WTC11 (cell line): ENCODE measurements around the gene ZGRF1. TPM values are rescaled to one million over a fixed set of nuclear protein-coding genes. Genes with fewer than 3 reads are reported as not detected.

Experiments
- ATAC-seq: fragments of 200-7000 bp; cut with Tn5 transposase; 2 replicates; pipeline ENCODE4 v1.10.0; 2021; ENCODE audit warnings: mild to moderate bottlenecking, moderate library complexity
- CTCF ChIA-PET: fragments of 300-600 bp; sonication (Branson Sonifier 250); formaldehyde crosslinking; loops from one replicate; lab custom pipeline; 2021; ENCODE audit warnings: antibody characterized with exemption; lab: Charles Lee
- POLR2A ChIA-PET: fragments of 350-600 bp; sonication (Branson Sonifier 250); formaldehyde crosslinking; loops from one replicate; lab custom pipeline; 2021; ENCODE audit warnings: antibody characterized with exemption; lab: Charles Lee
- DNase-seq: peaks from one replicate; pipeline ENCODE4 v3.0.0; 2021; ENCODE audit warnings: low spot score
- H3K27ac Mint-ChIP-seq: 2 replicates; pipeline ENCODE4 v1.8.0; 2021; ENCODE audit warnings: mixed read lengths
- H3K27me3 Mint-ChIP-seq: 2 replicates; pipeline ENCODE4 v1.8.0; 2021; ENCODE audit warnings: low read depth, mild to moderate bottlenecking, moderate library complexity, mixed read lengths
- H3K36me3 Mint-ChIP-seq: 2 replicates; pipeline ENCODE4 v1.8.0; 2021; ENCODE audit warnings: mixed read lengths
- H3K4me1 Mint-ChIP-seq: 2 replicates; pipeline ENCODE4 v1.8.0; 2022; ENCODE audit warnings: mixed read lengths
- H3K4me3 Mint-ChIP-seq: 2 replicates; pipeline ENCODE4 v1.8.0; 2021; ENCODE audit warnings: mild to moderate bottlenecking, moderate library complexity, mixed read lengths
- H3K9me3 Mint-ChIP-seq: 2 replicates; pipeline ENCODE4 v1.8.0; 2021; ENCODE audit warnings: mixed read lengths
- ELF4 ChIP-seq: sonication (generic); formaldehyde crosslinking; IDR thresholded peaks from 2 replicates; pipeline ENCODE4 v1.8.1; 2022; ENCODE audit warnings: low read depth, mild to moderate bottlenecking, moderate library complexity, missing genetic modification reagents
- EMX1 ChIP-seq: fragments of 250-450 bp; sonication (Bioruptor Pico); IDR thresholded peaks from 2 replicates; pipeline ENCODE4 v1.8.0; 2021; ENCODE audit warnings: mild to moderate bottlenecking
- GTF2I ChIP-seq: fragments of 250-450 bp; sonication (Bioruptor Pico); conservative IDR thresholded peaks from 2 replicates; pipeline ENCODE4 v1.4.0; 2021; ENCODE audit warnings: mild to moderate bottlenecking
- IRF2 ChIP-seq: sonication (generic); formaldehyde crosslinking; IDR thresholded peaks from 2 replicates; pipeline ENCODE4 v1.8.0; 2022; ENCODE audit warnings: low read depth, missing genetic modification reagents, borderline replicate concordance
- NFATC4 ChIP-seq: fragments of 250-450 bp; sonication (Bioruptor Pico); IDR thresholded peaks from 2 replicates; pipeline ENCODE4 v1.9.0; 2021; ENCODE audit warnings: mild to moderate bottlenecking
- NFYB ChIP-seq: sonication (generic); formaldehyde crosslinking; conservative IDR thresholded peaks from 2 replicates; pipeline ENCODE4 v1.8.0; 2022; ENCODE audit warnings: low read depth, missing genetic modification reagents
- NR1H2 ChIP-seq: sonication (generic); formaldehyde crosslinking; IDR thresholded peaks from 2 replicates; pipeline ENCODE4 v1.9.0; 2021; ENCODE audit warnings: mild to moderate bottlenecking, moderate library complexity, missing genetic modification reagents
- TEAD4 ChIP-seq: sonication (generic); formaldehyde crosslinking; IDR thresholded peaks from 2 replicates; pipeline ENCODE4 v1.8.0; 2022; ENCODE audit warnings: mild to moderate bottlenecking, missing genetic modification reagents
- TP53 ChIP-seq: sonication (generic); formaldehyde crosslinking; IDR thresholded peaks from 2 replicates; pipeline ENCODE4 v1.8.1; 2023; ENCODE audit warnings: mild to moderate bottlenecking, missing genetic modification reagents
- ZBTB21 ChIP-seq: sonication (generic); formaldehyde crosslinking; IDR thresholded peaks from 2 replicates; pipeline ENCODE4 v1.8.1; 2023; ENCODE audit warnings: mild to moderate bottlenecking, missing genetic modification reagents, borderline replicate concordance
- ZNF396 ChIP-seq: fragments of 250-450 bp; sonication (Bioruptor Pico); IDR thresholded peaks from 2 replicates; pipeline ENCODE4 v1.8.0; 2021; ENCODE audit warnings: mild to moderate bottlenecking, moderate library complexity, borderline replicate concordance
- ZNF416 ChIP-seq: fragments of 250-450 bp; sonication (Bioruptor Pico); IDR thresholded peaks from 2 replicates; pipeline ENCODE4 v1.9.0; 2021; ENCODE audit warnings: mild to moderate bottlenecking, inconsistent platforms
- total RNA-seq: library from RNA; stranded (reverse); gene quantifications from 3 replicates; pipeline ENCODE4 v1.2.3, GENCODE V29; 2021
- TF ChIP-seq, protein P1 (sequence below): sonication (generic); formaldehyde crosslinking; IDR thresholded peaks from 2 replicates; pipeline ENCODE4 v1.8.0; 2022; ENCODE audit warnings: mild to moderate bottlenecking, missing genetic modification reagents
- TF ChIP-seq, protein P2 (sequence below): sonication (generic); formaldehyde crosslinking; conservative IDR thresholded peaks from 2 replicates; pipeline ENCODE4 v1.8.1; 2022; ENCODE audit warnings: mild to moderate bottlenecking, missing genetic modification reagents
- TF ChIP-seq, protein P3 (sequence below): sonication (generic); formaldehyde crosslinking; IDR thresholded peaks from 2 replicates; pipeline ENCODE4 v1.8.1; 2022; ENCODE audit warnings: mild to moderate bottlenecking, moderate library complexity, missing genetic modification reagents
- TF ChIP-seq, protein P4 (sequence below): sonication (generic); formaldehyde crosslinking; IDR thresholded peaks from 2 replicates; pipeline ENCODE4 v1.8.0; 2023; ENCODE audit warnings: missing genetic modification reagents, mild to moderate bottlenecking, borderline replicate concordance
- TF ChIP-seq, protein P5 (sequence below): sonication (generic); formaldehyde crosslinking; IDR thresholded peaks from 2 replicates; pipeline ENCODE4 v1.8.1; 2023; ENCODE audit warnings: mild to moderate bottlenecking, missing genetic modification reagents
- TF ChIP-seq, protein P6 (sequence below): sonication (generic); formaldehyde crosslinking; IDR thresholded peaks from 2 replicates; pipeline ENCODE4 v1.8.1; 2022; ENCODE audit warnings: low read depth, mild to moderate bottlenecking, moderate library complexity, missing genetic modification reagents, borderline replicate concordance

ZGRF1 gene
- total RNA-seq, 1 experiment from 2014 or later = 56.2 TPM

DNA sequence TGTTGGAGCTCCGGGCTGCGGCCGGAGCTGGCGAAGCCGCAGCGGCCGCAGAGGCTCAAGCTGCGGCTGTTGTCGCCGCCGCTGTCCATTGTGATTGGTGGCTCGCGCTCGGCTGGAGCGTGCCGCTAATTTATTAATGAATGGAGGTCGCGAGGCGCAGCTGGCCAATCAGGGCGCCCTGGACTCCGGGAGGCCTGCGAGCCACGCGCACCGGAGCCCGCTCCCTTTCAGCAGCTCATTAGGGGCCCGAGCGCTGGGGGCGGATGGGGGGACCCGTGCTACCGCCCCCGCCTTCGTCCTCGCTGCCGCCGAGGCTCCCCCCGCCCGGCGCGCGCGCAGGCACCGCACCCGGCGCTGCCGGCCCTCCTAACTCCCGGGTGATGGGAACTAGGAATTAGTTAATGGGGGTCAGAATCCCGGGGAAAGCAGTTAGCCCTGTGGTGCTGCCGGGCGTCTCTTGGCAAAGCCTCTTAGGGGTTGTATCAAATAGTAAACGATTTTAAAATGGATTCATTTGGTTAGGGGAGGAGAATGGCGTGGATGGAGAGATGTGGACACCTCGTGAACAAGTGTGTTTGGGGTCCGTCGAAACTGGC lies 120.1 kb downstream of the ZGRF1 start:
- ChIA-PET CTCF (interaction anchor here (0.6 to 2.7 kb wide), 20 partner anchors 8 to 1879 kb away, joined by 3 to 11 read pairs (median 4); no protein-coding TSS in a partner anchor), POLR2A (interaction anchor here (0.6 to 1.0 kb wide), 3 partner anchors 129 to 310 kb away, joined by 3 to 5 read pairs (median 4); no protein-coding TSS in a partner anchor)
- Mint-ChIP-seq H3K27ac (no peak overlapping the region), H3K27me3 (peaks cover 100% of the 10 kb centered on the region), H3K4me1 (peaks cover 58% of the 10 kb centered on the region), H3K9me3 (no peaks in the 10 kb centered on the region), H3K4me3 (peak overlapping the region; percentile 88), H3K36me3 (no peaks in the 10 kb centered on the region)
- peak; percentile 73 for DNase-seq
- peak; percentile 5 for ATAC-seq
- TF ChIP-seq NFYB (CRISPR knock-in tag) = peak; percentile 78
- TF ChIP-seq, protein P1, sequence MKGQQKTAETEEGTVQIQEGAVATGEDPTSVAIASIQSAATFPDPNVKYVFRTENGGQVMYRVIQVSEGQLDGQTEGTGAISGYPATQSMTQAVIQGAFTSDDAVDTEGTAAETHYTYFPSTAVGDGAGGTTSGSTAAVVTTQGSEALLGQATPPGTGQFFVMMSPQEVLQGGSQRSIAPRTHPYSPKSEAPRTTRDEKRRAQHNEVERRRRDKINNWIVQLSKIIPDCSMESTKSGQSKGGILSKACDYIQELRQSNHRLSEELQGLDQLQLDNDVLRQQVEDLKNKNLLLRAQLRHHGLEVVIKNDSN (CRISPR knock-in tag) = no peak

DNA sequence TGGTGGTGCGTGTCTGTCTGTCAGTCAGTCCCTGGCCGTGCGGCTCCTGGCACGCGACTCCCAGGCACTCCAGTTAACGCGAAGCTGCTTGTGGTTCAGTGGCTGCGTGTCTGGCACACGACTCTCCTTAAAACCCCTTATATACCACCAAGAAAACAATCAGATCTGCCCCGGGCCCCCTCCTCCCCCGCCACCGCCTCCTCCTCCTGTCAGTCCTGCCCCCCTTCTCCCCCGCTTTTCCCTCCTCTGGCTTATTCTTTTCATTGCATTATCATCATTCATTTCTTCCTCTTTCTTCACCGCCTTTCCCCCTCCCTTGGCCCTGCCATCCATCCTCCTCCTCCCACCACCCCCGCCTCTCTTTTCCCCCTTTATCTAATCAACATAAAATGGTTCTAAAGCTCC lies 120.6 kb downstream of the ZGRF1 start, which contains the start of gene NEUROG2:
NEUROG2 (minus strand) TSS at position 115 of the 405 bp plus-strand sequence. CDS start 705 bp downstream, outside the sequence.
- H3K27me3 Mint-ChIP-seq = peaks cover 100% of the 10 kb centered on the region

More for the DNA sequence above, 120.6 kb downstream of the ZGRF1 start, which contains the start of gene NEUROG2:
- peak; percentile 13 for DNase-seq
- H3K4me1 Mint-ChIP-seq = peaks cover 58% of the 10 kb centered on the region
- no peak for ATAC-seq
- H3K9me3 Mint-ChIP-seq = no peaks in the 10 kb centered on the region
- CTCF ChIA-PET = interaction anchor here (0.6 to 2.7 kb wide), 17 partner anchors 8 to 1878 kb away, joined by 3 to 11 read pairs (median 4); no protein-coding TSS in a partner anchor
- no peak within 1 kb of the TSS; the same call in 1 of the 2 replicates for H3K27ac Mint-ChIP-seq
- TF ChIP-seq NFATC4 (CRISPR knock-in tag) (no peak), ZBTB21 (no peak), EMX1 (no peak), GTF2I (no peak), TP53 (CRISPR knock-in tag) (no peak), NR1H2 (no peak), ELF4 (CRISPR knock-in tag) (no peak), ZNF416 (no peak), ZNF396 (CRISPR knock-in tag) (no peak), TEAD4 (CRISPR knock-in tag) (no peak), IRF2 (CRISPR knock-in tag) (no peak)
- TF ChIP-seq, protein P2, sequence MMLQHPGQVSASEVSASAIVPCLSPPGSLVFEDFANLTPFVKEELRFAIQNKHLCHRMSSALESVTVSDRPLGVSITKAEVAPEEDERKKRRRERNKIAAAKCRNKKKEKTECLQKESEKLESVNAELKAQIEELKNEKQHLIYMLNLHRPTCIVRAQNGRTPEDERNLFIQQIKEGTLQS (CRISPR knock-in tag) = no peak
- TF ChIP-seq, protein P3, sequence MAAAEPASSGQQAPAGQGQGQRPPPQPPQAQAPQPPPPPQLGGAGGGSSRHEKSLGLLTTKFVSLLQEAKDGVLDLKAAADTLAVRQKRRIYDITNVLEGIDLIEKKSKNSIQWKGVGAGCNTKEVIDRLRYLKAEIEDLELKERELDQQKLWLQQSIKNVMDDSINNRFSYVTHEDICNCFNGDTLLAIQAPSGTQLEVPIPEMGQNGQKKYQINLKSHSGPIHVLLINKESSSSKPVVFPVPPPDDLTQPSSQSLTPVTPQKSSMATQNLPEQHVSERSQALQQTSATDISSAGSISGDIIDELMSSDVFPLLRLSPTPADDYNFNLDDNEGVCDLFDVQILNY = no peak
- TF ChIP-seq, protein P4, sequence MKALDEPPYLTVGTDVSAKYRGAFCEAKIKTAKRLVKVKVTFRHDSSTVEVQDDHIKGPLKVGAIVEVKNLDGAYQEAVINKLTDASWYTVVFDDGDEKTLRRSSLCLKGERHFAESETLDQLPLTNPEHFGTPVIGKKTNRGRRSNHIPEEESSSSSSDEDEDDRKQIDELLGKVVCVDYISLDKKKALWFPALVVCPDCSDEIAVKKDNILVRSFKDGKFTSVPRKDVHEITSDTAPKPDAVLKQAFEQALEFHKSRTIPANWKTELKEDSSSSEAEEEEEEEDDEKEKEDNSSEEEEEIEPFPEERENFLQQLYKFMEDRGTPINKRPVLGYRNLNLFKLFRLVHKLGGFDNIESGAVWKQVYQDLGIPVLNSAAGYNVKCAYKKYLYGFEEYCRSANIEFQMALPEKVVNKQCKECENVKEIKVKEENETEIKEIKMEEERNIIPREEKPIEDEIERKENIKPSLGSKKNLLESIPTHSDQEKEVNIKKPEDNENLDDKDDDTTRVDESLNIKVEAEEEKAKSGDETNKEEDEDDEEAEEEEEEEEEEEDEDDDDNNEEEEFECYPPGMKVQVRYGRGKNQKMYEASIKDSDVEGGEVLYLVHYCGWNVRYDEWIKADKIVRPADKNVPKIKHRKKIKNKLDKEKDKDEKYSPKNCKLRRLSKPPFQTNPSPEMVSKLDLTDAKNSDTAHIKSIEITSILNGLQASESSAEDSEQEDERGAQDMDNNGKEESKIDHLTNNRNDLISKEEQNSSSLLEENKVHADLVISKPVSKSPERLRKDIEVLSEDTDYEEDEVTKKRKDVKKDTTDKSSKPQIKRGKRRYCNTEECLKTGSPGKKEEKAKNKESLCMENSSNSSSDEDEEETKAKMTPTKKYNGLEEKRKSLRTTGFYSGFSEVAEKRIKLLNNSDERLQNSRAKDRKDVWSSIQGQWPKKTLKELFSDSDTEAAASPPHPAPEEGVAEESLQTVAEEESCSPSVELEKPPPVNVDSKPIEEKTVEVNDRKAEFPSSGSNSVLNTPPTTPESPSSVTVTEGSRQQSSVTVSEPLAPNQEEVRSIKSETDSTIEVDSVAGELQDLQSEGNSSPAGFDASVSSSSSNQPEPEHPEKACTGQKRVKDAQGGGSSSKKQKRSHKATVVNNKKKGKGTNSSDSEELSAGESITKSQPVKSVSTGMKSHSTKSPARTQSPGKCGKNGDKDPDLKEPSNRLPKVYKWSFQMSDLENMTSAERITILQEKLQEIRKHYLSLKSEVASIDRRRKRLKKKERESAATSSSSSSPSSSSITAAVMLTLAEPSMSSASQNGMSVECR (CRISPR knock-in tag) = no peak
- TF ChIP-seq, protein P5, sequence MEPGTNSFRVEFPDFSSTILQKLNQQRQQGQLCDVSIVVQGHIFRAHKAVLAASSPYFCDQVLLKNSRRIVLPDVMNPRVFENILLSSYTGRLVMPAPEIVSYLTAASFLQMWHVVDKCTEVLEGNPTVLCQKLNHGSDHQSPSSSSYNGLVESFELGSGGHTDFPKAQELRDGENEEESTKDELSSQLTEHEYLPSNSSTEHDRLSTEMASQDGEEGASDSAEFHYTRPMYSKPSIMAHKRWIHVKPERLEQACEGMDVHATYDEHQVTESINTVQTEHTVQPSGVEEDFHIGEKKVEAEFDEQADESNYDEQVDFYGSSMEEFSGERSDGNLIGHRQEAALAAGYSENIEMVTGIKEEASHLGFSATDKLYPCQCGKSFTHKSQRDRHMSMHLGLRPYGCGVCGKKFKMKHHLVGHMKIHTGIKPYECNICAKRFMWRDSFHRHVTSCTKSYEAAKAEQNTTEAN (CRISPR knock-in tag) = no peak
- TF ChIP-seq, protein P6, sequence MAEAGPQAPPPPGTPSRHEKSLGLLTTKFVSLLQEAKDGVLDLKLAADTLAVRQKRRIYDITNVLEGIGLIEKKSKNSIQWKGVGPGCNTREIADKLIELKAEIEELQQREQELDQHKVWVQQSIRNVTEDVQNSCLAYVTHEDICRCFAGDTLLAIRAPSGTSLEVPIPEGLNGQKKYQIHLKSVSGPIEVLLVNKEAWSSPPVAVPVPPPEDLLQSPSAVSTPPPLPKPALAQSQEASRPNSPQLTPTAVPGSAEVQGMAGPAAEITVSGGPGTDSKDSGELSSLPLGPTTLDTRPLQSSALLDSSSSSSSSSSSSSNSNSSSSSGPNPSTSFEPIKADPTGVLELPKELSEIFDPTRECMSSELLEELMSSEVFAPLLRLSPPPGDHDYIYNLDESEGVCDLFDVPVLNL (CRISPR knock-in tag) = no peak
- POLR2A ChIA-PET = interaction anchor here (0.6 to 1.0 kb wide), 3 partner anchors 129 to 309 kb away, joined by 3 to 5 read pairs (median 4); no protein-coding TSS in a partner anchor
- H3K36me3 Mint-ChIP-seq = no peaks in the 10 kb centered on the region
- peak within 1 kb of the TSS; percentile 88 for H3K4me3 Mint-ChIP-seq
